ENCODE data around the gene STAT6.

DNA sequence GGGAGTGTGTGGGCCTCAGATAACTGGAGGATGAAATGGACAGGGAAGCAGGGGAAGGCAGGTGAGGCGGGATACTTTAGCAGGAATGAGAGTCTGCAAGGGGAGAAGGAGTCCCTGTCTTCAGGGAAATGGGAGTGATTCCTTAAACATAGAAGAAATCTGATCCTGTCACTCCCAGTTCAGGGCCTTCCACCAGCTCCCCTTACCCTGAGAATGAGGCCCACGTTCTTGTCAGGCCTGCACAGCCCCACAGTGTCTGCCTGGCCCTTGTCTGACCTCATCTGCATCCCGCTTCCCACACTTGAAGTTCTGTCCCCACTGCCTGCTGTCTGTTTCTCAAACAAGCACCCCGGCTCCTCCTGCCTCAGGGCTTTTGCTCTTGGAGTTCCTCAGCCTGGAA is 48.9 kb upstream of the STAT6 start:
- TF ChIP-seq CTCF (IDR thresholded peaks at IDR 0.05), result no peak
- TF ChIP-seq POLR2A (IDR thresholded peaks at IDR 0.05), result no peak
- TF ChIP-seq EP300 (IDR thresholded peaks at IDR 0.05), result no peak
